HCT116 (cell line): ENCODE data around the gene GATAD2A. TPM values are rescaled to one million over a fixed set of nuclear protein-coding genes. Genes with fewer than 3 reads are reported as not detected.

Experiments used
- ATAC-seq: fragments of 200-7000 bp; cut with Tn5 transposase; 2 replicates; pipeline ENCODE4 v1.9.1; 2020; ENCODE audit warnings: mild to moderate bottlenecking, moderate library complexity
- BruUV-seq: library from RNA; stranded (reverse); fragments of 400-500 nt; replicated peaks from 2 replicates; lab custom pipeline; 2021; lab: Mats Ljungman, UMichigan
- CTCF ChIA-PET: fragments of 300-600 bp; sonication (Branson Sonifier 250); formaldehyde crosslinking; loops from one replicate; lab custom pipeline; 2021; ENCODE audit warnings: antibody characterized with exemption; lab: Charles Lee
- POLR2A ChIA-PET: fragments of 300-600, 350-600 bp; sonication (Branson Sonifier 250); formaldehyde crosslinking; loops from one replicate; lab custom pipeline; 2021; ENCODE audit warnings: antibody characterized with exemption; lab: Charles Lee
- RAD21 ChIA-PET, 2 experiments: fragments of 300-600 bp; sonication (Branson Sonifier 250); formaldehyde crosslinking; loops; one replicate each; lab custom pipeline; 2023; ENCODE audit warnings: low total read pairs in 2 of 2; ENCODE audit not compliant: uncharacterized antibody in 2 of 2, unreplicated experiment in 2 of 2, low non-redundant PET in 1 of 2; lab: Charles Lee
- DNase-seq: peaks from one replicate; pipeline ENCODE4 v3.0.0-alpha.2; 2010; ENCODE audit warnings: low read depth, low spot score
- H2AFZ ChIP-seq: fragments of 200-600 bp; shearing (Covaris generic), sonication (generic); 2 replicates; pipeline ENCODE4 v1.6.1; 2017; ENCODE audit warnings: low read depth, mixed run types, mixed read lengths, antibody characterized with exemption, low read length; ENCODE audit not compliant: poor library complexity, severe bottlenecking
- H3K27ac ChIP-seq: 2 replicates; pipeline ENCODE4 v1.5.1; 2012; ENCODE audit warnings: low read depth, low read length
- H3K27me3 ChIP-seq: fragments of 200-600 bp; sonication (generic); 2 replicates; pipeline ENCODE4 v1.6.1; 2016; ENCODE audit warnings: mixed run types, low read length, mixed read lengths; ENCODE audit not compliant: insufficient read depth
- H3K36me3 ChIP-seq, 2 experiments: fragments of 200-500 bp in 1 of 2; fragments of 200-600 bp in 1 of 2; sonication (Bioruptor generic) in 1 of 2; sonication (generic) in 1 of 2; 2 replicates each; pipeline versions ENCODE4 v1.5.1 to v1.6.1; 2014 to 2016; ENCODE audit warnings: low read length in 2 of 2, inconsistent platforms in 1 of 2, mixed read lengths in 1 of 2, mixed run types in 1 of 2; ENCODE audit not compliant: insufficient read depth in 2 of 2, control insufficient read depth in 1 of 2
- H3K4me1 ChIP-seq, 2 experiments: fragments of 200-600 bp in 1 of 2; sonication (generic) in 1 of 2; 2 replicates each; pipeline versions ENCODE4 v1.5.1 to v1.6.1; 2012 to 2017; ENCODE audit warnings: low read length in 2 of 2, inconsistent platforms in 1 of 2, mild to moderate bottlenecking in 1 of 2, mixed read lengths in 1 of 2, mixed run types in 1 of 2, moderate library complexity in 1 of 2; ENCODE audit not compliant: insufficient read depth in 2 of 2, control insufficient read depth in 1 of 2
- H3K4me2 ChIP-seq: fragments of 200-600 bp; sonication (generic); 2 replicates; pipeline ENCODE4 v1.6.1; 2017; ENCODE audit warnings: mixed run types, low read length, mixed read lengths
- H3K4me3 ChIP-seq, 2 experiments: fragments of 200-600 bp in 1 of 2; sonication (generic) in 1 of 2; replicated peaks in 1 of 2; 2 replicates each; pipeline ENCODE4 v1.5.1; 2011 to 2016; ENCODE audit warnings: low read length in 2 of 2, control low read depth in 1 of 2, low read depth in 1 of 2, mild to moderate bottlenecking in 1 of 2, mixed read lengths in 1 of 2, mixed run types in 1 of 2
- H3K79me2 ChIP-seq: fragments of 200-600 bp; sonication (generic); 2 replicates; pipeline ENCODE4 v1.6.1; 2017; ENCODE audit warnings: mild to moderate bottlenecking, mixed run types, low read length, moderate library complexity, mixed read lengths; ENCODE audit not compliant: insufficient read depth
- H3K9ac ChIP-seq: fragments of 200-600 bp; sonication (generic); 2 replicates; pipeline ENCODE4 v1.6.1; 2016; ENCODE audit warnings: low read length, mixed read lengths
- H3K9me2 ChIP-seq: fragments of 200-600 bp; sonication (generic), shearing (Covaris generic); 2 replicates; pipeline ENCODE4 v1.6.1; 2017; ENCODE audit warnings: mixed run types, mild to moderate bottlenecking, moderate library complexity; ENCODE audit not compliant: insufficient read depth
- H3K9me3 ChIP-seq, 2 experiments: fragments of 200-500 bp in 1 of 2; fragments of 200-600 bp in 1 of 2; sonication (Bioruptor generic) in 1 of 2; sonication (generic) in 1 of 2; 2 replicates each; pipeline ENCODE4 v1.6.1; 2014 to 2017; ENCODE audit warnings: low read length in 2 of 2, mixed read lengths in 2 of 2, inconsistent platforms in 1 of 2, low read depth in 1 of 2, mild to moderate bottlenecking in 1 of 2, mixed run types in 1 of 2, moderate library complexity in 1 of 2; ENCODE audit not compliant: control insufficient read depth in 1 of 2, insufficient read depth in 1 of 2
- H4K20me1 ChIP-seq: fragments of 200-600 bp; sonication (generic), shearing (Covaris generic); 2 replicates; pipeline ENCODE4 v1.6.1; 2017; ENCODE audit warnings: mixed run types, mild to moderate bottlenecking, moderate library complexity; ENCODE audit not compliant: insufficient read depth
- ATF3 ChIP-seq: IDR thresholded peaks from 2 replicates; pipeline ENCODE4 v1.6.1; 2012
- CBX3 ChIP-seq: IDR thresholded peaks from 2 replicates; pipeline ENCODE4 v1.6.1; 2012; ENCODE audit warnings: low read depth
- CEBPB ChIP-seq: IDR thresholded peaks from 2 replicates; pipeline ENCODE4 v1.6.1; 2012; ENCODE audit warnings: low read depth
- CTCF ChIP-seq, 3 experiments: fragments of 200-600 bp in 1 of 3; sonication (generic) in 1 of 3; IDR thresholded peaks in 2 of 3; conservative IDR thresholded peaks in 1 of 3; 2 replicates each; pipeline ENCODE4 v1.5.1; 2012 to 2017; ENCODE audit warnings: low read depth in 2 of 3, low read length in 2 of 3, antibody characterized with exemption in 1 of 3, borderline replicate concordance in 1 of 3, control low read depth in 1 of 3, mild to moderate bottlenecking in 1 of 3, mixed read lengths in 1 of 3, mixed run types in 1 of 3, moderate library complexity in 1 of 3; ENCODE audit not compliant: insufficient read depth in 1 of 3
- EGR1 ChIP-seq: IDR thresholded peaks from 2 replicates; pipeline ENCODE4 v1.6.1; 2012; ENCODE audit warnings: low read depth
- ELF1 ChIP-seq: IDR thresholded peaks from 2 replicates; pipeline ENCODE4 v1.6.1; 2012; ENCODE audit warnings: low read depth, borderline replicate concordance
- EZH2 ChIP-seq: fragments of 200-600 bp; sonication (generic); IDR thresholded peaks from 2 replicates; pipeline ENCODE4 v1.6.1; 2017; ENCODE audit warnings: antibody characterized with exemption, mixed run types
- EZH2phosphoT487 ChIP-seq: fragments of 200-600 bp; IDR thresholded peaks from 2 replicates; pipeline ENCODE4 v1.6.1; 2018; ENCODE audit warnings: antibody characterized with exemption, borderline replicate concordance
- MAX ChIP-seq: IDR thresholded peaks from 2 replicates; pipeline ENCODE4 v1.6.1; 2012
- REST ChIP-seq: IDR thresholded peaks from 2 replicates; pipeline ENCODE4 v1.6.1; 2012; ENCODE audit warnings: low read depth
- SIN3A ChIP-seq: IDR thresholded peaks from 2 replicates; pipeline ENCODE4 v1.6.1; 2012; ENCODE audit warnings: low read depth
- SP1 ChIP-seq: IDR thresholded peaks from 2 replicates; pipeline ENCODE4 v1.6.1; 2012; ENCODE audit warnings: low read depth
- SRF ChIP-seq: IDR thresholded peaks from 2 replicates; pipeline ENCODE4 v1.6.1; 2012; ENCODE audit warnings: low read depth
- TCF7L2 ChIP-seq: IDR thresholded peaks from 2 replicates; pipeline ENCODE4 v1.7.0; 2011; ENCODE audit warnings: borderline replicate concordance, inconsistent platforms; ENCODE audit not compliant: insufficient read depth, insufficient read length; ENCODE audit errors: extremely low read depth
- YY1 ChIP-seq: IDR thresholded peaks from 2 replicates; pipeline ENCODE4 v1.6.1; 2011; ENCODE audit warnings: low read length, low read depth, moderate library complexity, mild to moderate bottlenecking; ENCODE audit not compliant: insufficient replicate concordance; ENCODE audit errors: extremely low read depth
- ZFX ChIP-seq: fragments of 450-650 bp; IDR thresholded peaks from 2 replicates; pipeline ENCODE4 v1.6.1; 2017
- ZNF274 ChIP-seq: fragments of 200-500 bp; sonication (Bioruptor generic); IDR thresholded peaks from 2 replicates; pipeline ENCODE4 v1.6.1; 2014; ENCODE audit warnings: mild to moderate bottlenecking, low read depth, low read length, inconsistent platforms
- intact Hi-C: fragments of 100-400 bp; cut with micrococcal nuclease; formaldehyde crosslinking; loops from 2 replicates; pipeline ENCODE4 v1.10.0; 2022
- total RNA-seq: library from RNA; stranded (reverse); gene quantifications from one replicate; pipeline ENCODE4 v1.2.1, GENCODE V29; 2021; ENCODE audit not compliant: unreplicated experiment

GATAD2A gene
- total RNA-seq, 1 experiment from 2014 or later: 130 TPM

- CTCF ChIA-PET: no interaction called here
- intact Hi-C loops: no loop called here
- no TSS peak for BruUV-seq
- POLR2A ChIA-PET: no interaction called here
- no peak overlapping the region for H2AFZ ChIP-seq
- H3K9me2 ChIP-seq: no peaks in the 10 kb centered on the region
- H3K4me1 ChIP-seq: no peaks in the 10 kb centered on the region
- peaks cover 17% of the 10 kb centered on the region; the same call in 1 of the 2 replicates for H4K20me1 ChIP-seq
- H3K27me3 ChIP-seq: no peaks in the 10 kb centered on the region
- H3K4me2 ChIP-seq: no peak overlapping the region
- H3K9ac ChIP-seq: no peak overlapping the region
- H3K79me2 ChIP-seq: peaks cover 97% of the 10 kb centered on the region
- H3K27ac ChIP-seq: no peak overlapping the region
- no peak overlapping the region for H3K4me3 ChIP-seq
- H3K36me3 ChIP-seq: no peaks in the 10 kb centered on the region
- H3K9me3 ChIP-seq: no peaks in the 10 kb centered on the region
- DNase-seq: no peak
- RAD21 ChIA-PET: no interaction called here
- TF ChIP-seq YY1 (no peak), ELF1 (no peak), EZH2phosphoT487 (no peak), ATF3 (no peak), CEBPB (no peak), SRF (no peak)
- ATAC-seq: no peak
Measured at GRCh38 chr19:19416280-19416679, 10.8 kb downstream of the GATAD2A start.

- no peak overlapping the region for H2AFZ ChIP-seq
- DNase-seq: no peak
- no peak overlapping the region for H3K9ac ChIP-seq
- peaks cover 17% of the 10 kb centered on the region; the same call in 1 of the 2 replicates for H4K20me1 ChIP-seq
- peaks cover 98% of the 10 kb centered on the region for H3K79me2 ChIP-seq
- H3K9me2 ChIP-seq: no peaks in the 10 kb centered on the region
- ChIA-PET RAD21 (no interaction called here), CTCF (no interaction called here), POLR2A (no interaction called here)
- no peaks in the 10 kb centered on the region for H3K9me3 ChIP-seq
- no peaks in the 10 kb centered on the region for H3K36me3 ChIP-seq
- H3K27ac ChIP-seq: no peak overlapping the region
- ATAC-seq: no peak
- intact Hi-C loops: no loop called here
- H3K4me2 ChIP-seq: no peak overlapping the region
- no peak overlapping the region for H3K4me3 ChIP-seq
- BruUV-seq: no TSS peak
- no peaks in the 10 kb centered on the region for H3K4me1 ChIP-seq
- no peaks in the 10 kb centered on the region for H3K27me3 ChIP-seq
- no peak for TF ChIP-seq SP1
- TF ChIP-seq ZFX: no peak
- no peak for TF ChIP-seq REST
- no peak for TF ChIP-seq CBX3
- no peak for TF ChIP-seq CTCF (IDR thresholded peaks at IDR 0.05 in 2 of 3, conservative IDR thresholded peaks at IDR 0.05 in 1 of 3; ENCODE audit: borderline replicate concordance in 1 of 3, insufficient read depth in 1 of 3, low read depth in 2 of 3, low read length in 2 of 3)
- TF ChIP-seq SRF: no peak
- TF ChIP-seq EZH2: no peak
- TF ChIP-seq ZNF274: no peak
- TF ChIP-seq SIN3A: no peak
- no peak for TF ChIP-seq EZH2phosphoT487
- no peak for TF ChIP-seq EGR1
- TF ChIP-seq TCF7L2: no peak
- TF ChIP-seq MAX: no peak
Measured at GRCh38 chr19:19417046-19417445, 11.6 kb downstream of the GATAD2A start.
